ENCODE results near the gene DENND1B.
"Not testable (repeated sequence)": the region's sequence is repeated elsewhere in the genome, so short reads cannot be mapped to it uniquely, and the experiment has no call there.

- TF ChIP-seq CTCF (IDR thresholded peaks at IDR 0.05 in 4 of 5, conservative IDR thresholded peaks at IDR 0.05 in 1 of 5); POLR2A (IDR thresholded peaks at IDR 0.05): not testable (repeated sequence)
These were observed 283.8 kb downstream of the DENND1B start for GRCh38 chr1:197491505-197491904.
